UCSD-AML1 (cell line): ENCODE data around the gene LRRD1.
"Not testable (repeated sequence)": the region's sequence is repeated elsewhere in the genome, so short reads cannot be mapped to it uniquely, and the experiment has no call there.

ENCODE experiments used
- DNase-seq: peaks from one replicate; lab custom pipeline; 2025; ENCODE audit not compliant: unreplicated experiment; lab: John Stamatoyannopoulos, UW

The LRRD1 gene

DNA sequence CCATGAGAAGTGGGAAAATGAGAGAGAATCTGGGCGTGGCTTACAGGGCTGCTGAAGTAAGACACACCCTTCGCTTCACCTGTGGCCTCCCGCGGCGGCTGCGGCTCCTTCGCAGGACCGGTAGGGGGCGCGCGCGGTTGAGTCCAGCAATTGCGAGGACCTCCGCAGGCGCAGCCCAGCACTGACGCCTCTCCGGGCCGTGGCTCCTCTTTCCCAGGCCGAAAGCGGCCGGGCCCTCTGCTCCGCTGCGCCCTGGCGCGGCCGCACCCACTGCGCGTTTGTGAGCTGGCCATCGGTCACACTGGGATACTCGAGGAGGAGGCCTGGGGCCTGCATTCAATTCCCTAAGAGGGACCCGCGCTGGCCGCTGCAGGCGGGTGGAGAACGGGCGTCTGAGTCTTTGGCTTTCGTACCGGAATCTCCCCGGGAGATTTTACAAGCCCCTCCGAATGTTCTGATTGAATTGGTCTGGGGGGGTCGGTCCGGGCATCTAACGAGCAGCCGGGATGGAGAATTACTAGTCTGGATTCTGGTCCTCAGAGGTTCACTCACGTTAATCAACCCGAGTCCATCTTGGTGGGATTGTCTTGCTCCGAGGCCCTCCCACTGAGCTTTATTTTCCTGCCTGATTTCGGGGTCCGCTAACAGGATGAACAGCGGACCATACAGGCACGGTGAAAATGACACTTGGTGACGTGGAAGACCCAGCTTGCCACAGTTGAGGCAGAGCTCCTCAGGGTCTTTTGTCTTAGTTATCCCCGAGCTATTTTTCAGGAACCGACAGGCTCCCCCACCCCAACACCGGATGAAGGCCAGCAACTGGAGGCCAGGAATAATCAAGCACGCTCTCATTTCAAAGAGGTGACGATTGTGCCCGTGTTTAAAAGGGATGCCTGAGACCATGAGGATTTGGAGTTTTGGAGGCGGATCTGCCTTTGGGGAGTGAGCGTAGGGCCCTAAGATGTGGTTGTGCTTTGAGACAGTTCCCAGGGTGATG is at the start of gene LRRD1:
TSS of gene LRRD1 (minus strand) at position 215 of the 997 bp plus-strand sequence. CDS start 13,940 bp downstream, outside the sequence.
- peak; percentile 62 for DNase-seq

DNA sequence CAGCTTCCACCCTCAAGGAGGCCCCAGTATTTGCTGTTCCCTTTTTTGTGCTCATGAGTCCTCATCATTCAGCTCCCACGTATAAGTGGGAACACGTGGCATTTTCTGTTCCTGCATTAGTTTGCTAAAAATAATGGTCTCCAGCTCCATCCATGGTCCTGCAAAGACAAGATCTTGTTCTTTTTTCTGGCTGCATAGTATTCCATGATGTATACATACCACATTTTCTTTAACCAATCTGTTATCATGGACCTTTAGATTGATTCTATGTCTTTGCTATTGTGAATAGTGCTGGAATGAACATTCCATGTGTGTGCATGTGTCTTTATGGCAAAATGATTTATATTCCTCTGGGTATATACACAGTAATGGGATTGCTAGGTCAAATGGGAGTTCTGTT is 49.8 kb upstream of the LRRD1 start:
- no peak for DNase-seq

DNA sequence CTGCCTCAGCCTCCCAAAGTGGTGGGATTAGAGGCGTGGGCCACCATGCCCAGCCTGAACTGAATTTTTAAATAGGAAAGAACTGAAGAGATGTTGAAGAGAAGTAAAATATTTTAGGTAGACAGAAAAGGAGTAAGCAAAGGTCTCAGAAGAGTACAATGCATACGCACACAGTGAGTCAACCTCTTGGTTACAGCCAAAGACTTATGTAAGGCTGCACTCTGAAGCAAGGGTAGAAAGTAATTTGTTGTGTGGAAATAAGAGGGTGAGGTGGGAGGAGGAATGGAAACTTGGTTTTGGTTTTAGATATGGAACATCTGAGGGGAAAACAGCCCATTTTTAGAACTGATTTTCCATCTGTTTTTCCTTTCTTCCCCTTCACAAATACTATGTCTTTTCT is 49.2 kb upstream of the LRRD1 start:
- DNase-seq: no peak

DNA sequence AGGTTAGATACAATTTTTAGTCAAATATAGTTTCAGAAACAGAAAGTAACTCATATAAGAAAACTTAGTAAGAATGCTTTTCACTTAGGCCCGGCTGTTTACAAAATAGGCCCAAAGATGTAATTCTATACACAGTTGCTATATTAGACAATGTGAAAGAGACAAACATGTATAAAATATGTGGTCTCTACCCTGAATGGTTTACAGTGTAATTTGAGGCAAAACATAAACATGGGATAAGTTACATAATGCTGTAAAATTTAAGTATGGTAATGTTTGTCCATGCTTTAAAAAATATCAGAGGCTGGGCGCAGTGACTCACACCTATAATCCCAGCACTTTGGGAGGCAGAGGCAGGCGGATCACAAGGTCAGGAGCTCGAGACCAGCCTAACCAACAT is 48.0 kb upstream of the LRRD1 start:
- DNase-seq: no peak

DNA sequence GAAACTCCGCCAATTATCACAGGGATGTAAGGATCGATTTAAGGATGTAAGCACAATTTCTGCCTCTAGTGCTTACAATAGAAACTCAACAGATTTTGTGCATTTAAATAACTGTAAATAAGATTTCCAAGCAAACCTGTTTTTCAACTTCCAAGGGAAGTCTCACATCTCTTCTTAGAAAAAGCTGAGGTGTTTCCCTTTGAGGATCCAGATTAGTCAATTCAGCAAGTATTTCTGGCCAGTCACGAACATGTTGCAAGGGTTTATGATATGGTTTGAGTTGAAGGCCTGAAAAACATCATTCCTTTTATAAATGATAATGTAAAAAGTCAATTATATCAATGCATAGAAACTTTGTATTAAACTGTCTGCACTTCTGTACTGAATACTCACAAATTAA is 42.8 kb upstream of the LRRD1 start:
- DNase-seq: no peak

DNA sequence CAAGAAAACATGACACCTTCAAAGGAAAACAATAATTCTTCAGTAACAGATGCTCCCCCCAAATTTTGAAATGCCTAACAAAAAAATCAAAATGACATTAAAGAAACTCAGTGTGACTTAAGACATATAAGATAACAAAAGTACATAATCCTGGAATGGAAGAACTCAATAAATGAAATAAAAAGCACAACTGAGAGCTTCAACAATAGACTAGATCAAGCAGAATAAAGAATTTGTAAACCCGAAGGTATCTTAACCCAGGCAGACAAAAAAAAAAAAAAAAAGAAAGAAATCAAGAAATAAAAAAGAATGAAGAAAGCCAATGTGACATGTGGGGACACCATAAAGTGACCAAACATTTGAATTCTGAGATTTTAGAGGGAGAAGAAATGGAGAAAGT is 27.7 kb upstream of the LRRD1 start:
- DNase-seq: no peak

DNA sequence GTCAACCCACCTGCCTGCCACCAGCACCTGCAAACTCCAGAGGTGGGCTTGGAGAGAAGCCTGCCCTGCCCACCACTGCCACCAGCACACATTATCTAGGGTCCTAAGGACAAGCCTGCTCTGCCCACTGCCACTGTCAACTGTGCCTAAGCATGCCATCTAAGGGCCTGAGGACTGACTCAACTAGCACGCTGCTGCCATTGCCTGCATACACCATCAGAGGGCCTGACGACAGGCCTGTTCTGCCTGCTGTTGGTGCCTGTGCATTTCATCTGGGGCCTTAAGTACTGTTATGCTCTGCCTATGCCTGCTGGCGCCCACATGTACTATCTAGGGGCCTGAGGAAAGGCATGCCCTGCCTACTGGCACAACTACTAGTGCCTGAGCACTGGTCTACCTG is 27.0 kb upstream of the LRRD1 start:
- DNase-seq: no peak

DNA sequence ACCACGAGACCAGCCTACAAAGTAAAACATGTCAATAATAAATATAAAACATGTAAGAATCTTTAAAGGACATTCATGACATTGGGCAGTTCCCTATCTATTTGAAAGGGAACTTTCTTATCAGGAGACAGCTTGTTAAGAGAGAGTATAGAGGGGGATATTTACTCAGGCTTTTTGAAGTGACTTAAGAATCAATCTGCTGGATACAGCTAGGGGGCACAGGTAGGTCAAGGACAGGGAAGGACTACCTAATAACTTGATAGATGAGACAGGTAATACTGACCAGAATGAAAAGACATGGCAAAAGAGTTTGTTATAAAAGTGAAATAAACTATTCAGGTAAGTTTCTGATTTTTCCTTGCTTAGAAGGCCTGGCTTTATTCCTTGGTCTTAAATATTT is 21.8 kb upstream of the LRRD1 start:
- no peak for DNase-seq

DNA sequence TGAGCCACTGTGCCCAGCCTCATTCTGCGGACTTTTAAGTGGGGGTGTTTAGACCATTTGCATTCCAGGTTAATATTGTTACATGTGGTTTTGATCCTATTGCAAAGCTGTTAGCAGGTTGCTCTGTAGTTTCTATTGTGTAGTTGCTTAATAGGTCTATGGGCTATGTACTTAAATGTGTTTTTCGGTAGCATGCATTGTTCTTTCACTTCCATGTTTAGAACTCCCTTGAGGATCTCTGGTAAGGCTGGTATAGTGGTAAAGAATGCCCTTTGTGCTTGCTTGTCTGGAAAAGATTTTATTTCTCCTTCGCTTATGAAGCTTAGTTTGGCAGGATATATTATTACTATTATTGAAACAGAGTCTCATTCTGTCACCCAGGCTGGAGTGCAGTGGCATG is 13.4 kb upstream of the LRRD1 start:
- DNase-seq: no peak

DNA sequence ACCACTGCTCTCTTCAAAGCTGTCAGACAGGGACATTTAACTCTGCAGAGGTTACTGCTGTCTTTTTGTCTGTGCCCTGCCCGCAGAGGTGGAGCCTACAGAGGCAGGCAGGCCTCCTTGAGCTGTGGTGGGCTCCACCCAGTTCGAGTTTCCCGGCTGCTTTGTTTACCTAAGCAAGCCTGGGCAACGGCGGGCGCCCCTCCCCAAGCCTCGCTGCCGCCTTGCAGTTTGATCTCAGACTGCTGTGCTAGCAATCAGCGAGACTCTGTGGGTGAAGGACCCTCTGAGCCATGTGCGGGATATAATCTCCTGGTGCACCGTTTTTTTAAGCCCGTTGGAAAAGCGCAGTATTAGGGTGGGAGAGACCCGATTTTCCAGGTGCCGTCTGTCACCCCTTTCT is 10.3 kb upstream of the LRRD1 start:
- not testable (repeated sequence) for DNase-seq

DNA sequence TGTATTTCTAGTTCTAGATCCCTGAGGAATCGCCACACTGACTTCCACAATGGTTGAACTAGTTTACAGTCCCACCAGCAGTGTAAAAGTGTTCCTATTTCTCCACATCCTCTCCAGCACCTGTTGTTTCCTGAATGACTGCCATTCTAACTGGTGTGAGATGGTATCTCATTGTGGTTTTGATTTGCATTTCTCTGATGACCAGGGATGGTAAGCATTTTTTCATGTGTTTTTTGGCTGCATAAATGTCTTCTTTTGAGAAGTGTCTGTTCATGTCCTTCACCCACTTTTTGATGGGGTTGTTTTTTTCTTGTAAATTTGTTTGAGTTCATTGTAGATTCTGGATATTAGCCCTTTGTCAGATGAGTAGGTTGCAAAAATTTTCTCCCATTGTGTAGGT is 5.4 kb upstream of the LRRD1 start:
- DNase-seq: not testable (repeated sequence)

DNA sequence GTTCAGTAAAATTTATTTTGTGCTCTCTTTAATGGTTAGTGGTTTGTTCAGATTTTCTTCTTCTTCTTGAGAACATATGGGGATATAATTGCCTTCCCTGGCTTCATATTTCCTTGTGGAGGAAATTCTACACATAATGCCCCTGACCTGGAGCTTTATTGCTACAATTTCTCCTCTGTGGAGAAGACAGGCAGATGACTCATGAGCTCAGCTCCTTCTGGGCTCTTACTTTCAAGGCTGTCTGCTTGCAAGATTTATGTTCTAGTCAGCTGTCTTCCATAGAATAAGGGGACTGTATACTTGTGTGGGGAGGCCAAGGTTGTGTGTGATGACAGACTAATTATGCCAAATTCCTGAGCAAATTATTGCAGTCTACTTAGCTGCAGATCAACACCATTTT is 1.6 kb downstream of the LRRD1 start:
- no peak for DNase-seq

DNA sequence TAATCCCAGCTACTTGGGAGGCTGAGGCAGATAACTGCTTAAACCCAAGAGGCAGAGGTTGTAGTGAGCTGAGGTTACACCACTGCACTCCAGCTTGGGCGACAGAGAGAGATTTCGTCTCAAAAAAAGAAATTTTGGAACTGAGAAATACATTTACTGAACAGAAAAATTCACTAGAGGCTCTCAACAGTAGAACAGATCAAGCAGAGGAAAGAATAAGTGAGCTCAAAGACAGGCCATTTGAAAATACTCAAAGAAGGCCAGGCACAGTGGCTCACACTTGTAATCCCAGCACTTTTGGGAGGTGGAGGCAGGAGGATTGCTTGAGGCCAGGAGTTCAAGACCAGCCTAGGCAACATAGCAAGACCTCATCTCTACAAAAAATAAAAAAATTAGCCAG is 9.4 kb downstream of the LRRD1 start:
- not testable (repeated sequence) for DNase-seq

DNA sequence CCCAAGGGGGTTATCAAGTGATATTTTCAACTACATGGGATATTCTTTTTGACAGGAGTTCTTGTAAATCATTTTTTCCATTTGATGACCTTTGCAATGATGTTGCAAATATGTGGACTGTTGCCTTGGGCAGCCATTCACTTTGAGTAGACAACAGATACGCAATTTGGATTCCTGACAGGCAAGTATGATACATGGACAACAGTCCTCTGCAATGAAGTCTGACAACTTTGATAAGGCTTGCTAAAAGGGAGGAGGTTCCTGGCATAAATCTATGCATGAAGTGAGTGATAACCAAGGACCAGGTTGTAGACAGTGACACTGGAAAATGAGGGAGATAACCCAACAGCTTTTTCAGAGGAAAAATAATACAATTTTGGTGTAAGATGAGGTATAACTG is 17.7 kb downstream of the LRRD1 start:
- DNase-seq: no peak

DNA sequence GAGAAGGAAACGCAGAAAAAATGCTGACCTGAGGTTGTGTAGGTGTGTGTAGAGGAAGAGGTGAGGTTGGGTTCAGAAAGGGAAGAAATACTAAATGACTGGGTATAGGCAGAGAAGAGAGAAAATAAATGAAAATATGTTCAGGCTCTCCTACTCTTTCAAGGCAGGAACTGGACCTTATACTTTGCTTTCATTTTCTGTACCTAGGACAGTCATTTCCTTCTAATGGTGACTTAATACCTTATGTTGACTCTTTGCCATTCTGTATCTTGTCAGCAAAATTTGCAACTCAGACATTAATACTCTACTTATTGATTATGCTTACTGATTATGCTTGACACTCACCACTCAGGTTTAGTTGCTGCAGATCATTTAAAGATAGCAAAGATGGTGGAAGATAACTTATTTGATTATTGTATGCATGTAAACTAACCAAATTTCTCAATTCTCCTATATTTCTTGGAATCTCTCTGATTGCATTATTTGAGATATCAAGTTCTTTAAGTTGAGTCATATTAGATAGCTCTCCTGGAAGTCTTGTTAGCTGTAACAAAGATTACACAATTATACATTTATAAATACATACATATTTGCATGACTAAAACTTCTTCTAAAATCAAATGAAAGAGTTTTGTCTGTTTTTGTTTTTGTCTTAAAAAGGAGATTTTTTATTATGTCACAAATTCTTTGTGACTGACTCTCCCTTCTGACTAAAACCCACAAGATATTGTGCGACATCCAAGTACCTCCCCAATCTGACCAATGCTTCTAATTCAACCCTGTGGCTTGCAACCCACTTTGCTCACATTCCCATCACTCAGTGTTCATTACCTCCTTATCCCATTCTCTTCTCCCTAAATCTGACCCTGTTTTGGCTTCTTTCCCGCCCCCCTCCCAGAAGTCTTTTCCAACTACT is 20.0 kb downstream of the LRRD1 start:
- no peak for DNase-seq

DNA sequence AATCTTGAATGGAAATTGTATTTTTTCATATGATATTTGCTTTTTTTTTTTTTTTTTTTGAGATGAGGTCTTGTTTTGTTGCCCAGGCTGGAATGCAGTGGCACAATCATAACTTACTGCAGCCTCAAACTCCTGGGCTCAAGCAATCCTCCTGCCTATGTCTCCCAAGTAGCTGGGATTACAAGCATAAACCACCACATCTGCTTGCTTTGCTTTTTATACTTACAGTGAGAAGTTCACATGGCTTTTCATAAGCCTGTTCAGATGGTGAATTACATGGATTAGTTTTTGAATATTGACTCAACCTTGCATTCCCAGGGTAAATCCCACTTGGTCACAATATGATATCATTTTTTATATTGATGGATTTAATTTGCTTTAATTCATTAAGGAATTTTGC is 22.0 kb downstream of the LRRD1 start:
- no peak for DNase-seq

DNA sequence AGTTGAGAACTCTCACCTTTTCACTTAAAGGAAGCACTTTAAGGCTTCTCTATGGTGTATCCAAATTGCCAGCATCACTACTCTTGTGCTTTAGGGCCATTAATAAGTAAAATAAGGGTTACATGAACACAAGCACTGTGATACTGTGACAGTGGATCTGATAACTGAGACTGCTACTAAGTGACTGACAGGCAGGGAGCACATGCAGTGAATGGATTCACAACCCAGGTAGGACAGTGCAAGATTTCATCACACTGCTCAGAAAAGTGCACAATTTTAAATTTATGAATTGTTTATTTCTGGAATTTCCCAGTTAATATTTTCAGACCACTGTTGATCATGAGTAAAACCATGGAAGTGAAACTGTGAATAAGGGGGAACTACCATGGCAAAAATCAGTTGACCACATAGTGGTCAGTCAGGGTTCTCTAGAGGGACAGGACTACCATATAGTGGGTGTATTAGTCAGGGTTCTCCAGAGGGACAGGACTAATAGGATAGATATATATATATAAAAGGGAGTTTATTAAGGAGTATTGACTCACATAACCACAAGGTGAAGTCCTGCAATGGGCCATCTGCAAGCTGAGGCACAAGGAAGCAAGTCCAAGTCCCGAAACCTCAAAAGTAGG is 23.7 kb downstream of the LRRD1 start:
- DNase-seq: no peak

DNA sequence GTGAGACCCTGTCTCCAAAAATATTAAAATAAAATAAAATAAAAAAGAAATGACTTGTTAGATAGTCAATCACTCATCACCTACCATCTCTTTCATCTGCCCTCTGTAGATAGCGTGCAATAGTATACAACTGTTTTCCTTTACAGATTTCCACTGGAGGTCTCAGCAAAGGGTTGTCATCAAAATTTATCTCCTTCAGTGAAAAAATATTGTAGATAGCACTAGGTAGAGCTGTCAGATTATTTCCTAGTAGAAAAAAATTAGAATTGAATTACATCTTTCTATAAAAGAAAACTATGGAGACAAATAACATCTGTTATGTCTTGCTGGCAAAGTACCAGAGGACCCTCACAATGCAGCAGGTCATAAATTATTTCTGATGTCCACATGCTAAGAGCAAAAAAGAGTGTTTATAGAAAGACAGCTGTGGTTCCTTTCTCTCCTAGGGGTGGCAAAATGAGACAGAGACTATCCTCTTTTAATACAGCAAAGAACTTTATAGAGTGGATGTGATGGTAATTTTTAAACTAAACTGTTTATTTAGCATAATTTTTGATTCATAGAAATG is 28.4 kb downstream of the LRRD1 start:
- DNase-seq: no peak

DNA sequence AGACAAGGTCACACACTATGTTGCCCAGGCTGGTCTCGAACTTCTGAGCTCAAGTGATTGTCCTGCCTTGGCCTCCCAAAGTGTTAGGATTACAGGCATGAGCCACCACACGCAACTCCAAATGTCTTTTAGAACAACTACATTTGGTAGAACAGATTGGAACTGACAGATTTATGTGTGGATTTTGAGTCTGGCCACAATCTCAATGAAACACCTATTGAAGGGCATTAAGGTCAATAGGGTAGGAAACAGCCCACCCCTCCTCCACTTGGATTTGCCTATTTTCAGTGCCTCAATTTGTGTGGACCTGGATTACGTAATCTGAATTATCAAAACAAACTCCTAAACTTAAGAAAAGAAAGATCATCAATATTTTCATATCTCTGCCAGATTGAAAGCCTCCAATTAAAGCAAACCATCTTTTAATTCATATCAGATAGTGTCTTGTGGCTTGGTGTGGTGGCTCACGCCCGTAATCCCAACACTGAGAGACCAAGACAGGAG is 29.2 kb downstream of the LRRD1 start:
- no peak for DNase-seq

DNA sequence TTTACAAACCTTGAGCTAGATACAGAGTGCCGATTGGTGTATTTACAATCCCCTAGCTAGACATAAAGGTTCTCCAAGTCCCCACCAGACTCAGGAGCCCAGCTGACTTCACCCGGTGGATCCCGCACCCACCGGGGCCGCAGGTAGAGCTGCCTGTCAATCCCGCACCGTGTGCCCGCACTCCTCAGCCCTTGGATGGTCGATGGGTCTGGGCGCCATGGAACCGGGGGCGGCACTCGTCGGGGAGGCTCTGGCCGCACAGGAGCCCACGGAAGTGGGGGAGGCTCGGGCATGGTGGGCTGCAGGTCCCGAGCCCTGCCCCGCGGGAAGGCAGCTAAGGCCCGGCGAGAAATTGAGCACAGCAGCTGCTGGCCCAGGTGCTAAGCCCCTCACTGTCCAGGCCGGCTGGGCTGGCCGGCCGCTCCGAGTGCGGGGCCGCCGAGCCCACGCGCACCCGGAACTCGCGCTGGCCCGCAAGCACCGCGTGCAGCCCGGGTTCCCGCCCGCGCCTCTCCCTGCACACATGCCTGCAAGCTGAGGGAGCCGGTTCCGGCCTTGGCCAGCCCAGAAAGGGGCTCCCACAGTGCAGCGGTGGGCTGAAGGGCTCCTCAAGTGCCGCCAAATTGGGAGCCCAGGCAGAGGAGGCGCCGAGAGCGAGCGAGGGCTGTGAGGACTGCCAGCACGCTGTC is 35.6 kb downstream of the LRRD1 start:
- not testable (repeated sequence) for DNase-seq
